Sigmoid colon (tissue), 7 donors: ENCODE results near the gene FCN2. TPM values are rescaled to one million over a fixed set of nuclear protein-coding genes. Genes with fewer than 3 reads are reported as not detected.

Source experiments
- DNase-seq: peaks from one replicate; pipeline ENCODE4 v3.0.0-alpha.2; 2019
- H3K27ac ChIP-seq, 4 donors: fragments of 200-600 bp; sonication (generic); one replicate each; pipeline ENCODE4 v1.5.1; 2016 to 2019; ENCODE audit warnings: mild to moderate bottlenecking in 1 of 4
- H3K27me3 ChIP-seq, 3 donors: fragments of 200-600 bp; sonication (generic); one replicate each; pipeline ENCODE4 v1.5.1; 2019; ENCODE audit warnings: mild to moderate bottlenecking in 1 of 3
- H3K36me3 ChIP-seq, 4 donors: fragments of 200-600 bp; sonication (generic); one replicate each; pipeline ENCODE4 v1.5.1; 2016 to 2019
- H3K4me1 ChIP-seq, 4 donors: fragments of 200-600 bp; sonication (generic); one replicate each; pipeline ENCODE4 v1.5.1; 2017 to 2019
- H3K4me3 ChIP-seq, 4 donors: fragments of 200-600 bp; sonication (generic); one replicate each; pipeline ENCODE4 v1.5.1; 2017 to 2019; ENCODE audit warnings: mild to moderate bottlenecking in 2 of 4, moderate library complexity in 1 of 4
- H3K9me3 ChIP-seq, 4 donors: fragments of 200-600 bp in 3 of 4; sonication (generic) in 3 of 4; one replicate each; pipeline versions ENCODE4 v1.5.1 to v1.6.1; 2013 to 2019
- EP300 ChIP-seq, 4 donors: sonication (generic); formaldehyde crosslinking; IDR thresholded peaks; one replicate each; pipeline ENCODE4 v1.6.1; 2017; ENCODE audit warnings: antibody characterized with exemption in 4 of 4
- POLR2A ChIP-seq, 2 donors: fragments of 450-650 bp; IDR thresholded peaks; one replicate each; pipeline ENCODE4 v1.6.1; 2016; ENCODE audit warnings: antibody characterized with exemption in 2 of 2, mild to moderate bottlenecking in 2 of 2, moderate library complexity in 2 of 2
- POLR2AphosphoS5 ChIP-seq, 4 donors: sonication (generic); formaldehyde crosslinking; IDR thresholded peaks; one replicate each; pipeline ENCODE4 v1.6.1; 2017; ENCODE audit warnings: antibody characterized with exemption in 4 of 4
- WGBS, 2 donors: extraction: QIAGEN DNeasy Blood & Tissue Kit; methylation state at CpG; one replicate each; pipeline ENCODE4 v1.1.7; 2013; 5-methylcytosine and 5-hydroxymethylcytosine counted together
- intact Hi-C: fragments of 100-400 bp; cut with DNase I; formaldehyde crosslinking; loops from one replicate; pipeline ENCODE4 v1.15.1; 2023
- polyA plus RNA-seq, 3 donors: library from polyadenylated mRNA; stranded (reverse); fragments of 200-250 nt; gene quantifications; one replicate each; pipeline ENCODE4 v1.2.3, GENCODE V29; 2013
- total RNA-seq, 4 donors: library from RNA; depleted of rRNA; stranded (reverse); fragments of >200 nt; gene quantifications; one replicate each; pipeline ENCODE4 v1.1.0, GENCODE V29; 2016
- TF ChIP-seq, protein P1 (sequence below), 4 experiments: fragments of 450-650 bp in 3 of 4; fragments of 200-600 bp in 1 of 4; IDR thresholded peaks; one replicate each; pipeline ENCODE4 v1.5.1; 2016 to 2019; ENCODE audit warnings: antibody characterized with exemption in 4 of 4, mild to moderate bottlenecking in 3 of 4, moderate library complexity in 2 of 4
- donor health status: healthy with polysubstance abuse.
- donor health status: Bipolar disorder and iron deficiency.
- donor health status: healthy.

Gene FCN2
- total and polyA plus RNA-seq, 7 donors: 0.12 TPM; not detected in 6

DNA sequence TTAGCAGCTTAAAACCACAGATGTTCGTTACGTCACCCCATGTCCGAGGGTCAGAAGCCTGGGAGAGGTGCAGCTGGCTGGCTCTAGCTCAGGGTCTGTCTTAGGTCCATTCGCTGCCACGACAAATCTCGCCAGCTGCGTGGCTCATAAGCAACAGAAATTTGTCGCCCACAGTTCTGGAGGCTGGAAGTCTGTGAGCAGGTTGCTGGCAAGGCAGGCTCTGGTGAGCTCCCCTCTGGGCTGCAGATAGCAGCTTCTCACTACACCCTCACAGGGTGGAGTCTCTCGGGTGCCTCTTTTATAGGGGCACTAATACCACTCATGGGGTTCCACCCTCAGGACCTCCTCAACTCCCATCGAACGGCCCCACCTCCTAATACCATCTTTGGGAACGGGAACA is 40.1 kb upstream of the FCN2 start:
- Histone ChIP-seq H3K27ac (no peak overlapping the region), H3K36me3 (peaks cover 15 to 98% (median 48%) of the 10 kb centered on the region in 4 donors), H3K4me3 (no peak overlapping the region), H3K4me1 (no peaks in the 10 kb centered on the region), H3K27me3 (no peaks in the 10 kb centered on the region), H3K9me3 (no peaks in the 10 kb centered on the region)
- no peak for DNase-seq
- no peak for TF ChIP-seq POLR2A (IDR thresholded peaks at IDR 0.05)
- TF ChIP-seq EP300 (IDR thresholded peaks at IDR 0.05): no peak
- no peak for TF ChIP-seq POLR2AphosphoS5 (IDR thresholded peaks at IDR 0.05)
- TF ChIP-seq, protein P1, sequence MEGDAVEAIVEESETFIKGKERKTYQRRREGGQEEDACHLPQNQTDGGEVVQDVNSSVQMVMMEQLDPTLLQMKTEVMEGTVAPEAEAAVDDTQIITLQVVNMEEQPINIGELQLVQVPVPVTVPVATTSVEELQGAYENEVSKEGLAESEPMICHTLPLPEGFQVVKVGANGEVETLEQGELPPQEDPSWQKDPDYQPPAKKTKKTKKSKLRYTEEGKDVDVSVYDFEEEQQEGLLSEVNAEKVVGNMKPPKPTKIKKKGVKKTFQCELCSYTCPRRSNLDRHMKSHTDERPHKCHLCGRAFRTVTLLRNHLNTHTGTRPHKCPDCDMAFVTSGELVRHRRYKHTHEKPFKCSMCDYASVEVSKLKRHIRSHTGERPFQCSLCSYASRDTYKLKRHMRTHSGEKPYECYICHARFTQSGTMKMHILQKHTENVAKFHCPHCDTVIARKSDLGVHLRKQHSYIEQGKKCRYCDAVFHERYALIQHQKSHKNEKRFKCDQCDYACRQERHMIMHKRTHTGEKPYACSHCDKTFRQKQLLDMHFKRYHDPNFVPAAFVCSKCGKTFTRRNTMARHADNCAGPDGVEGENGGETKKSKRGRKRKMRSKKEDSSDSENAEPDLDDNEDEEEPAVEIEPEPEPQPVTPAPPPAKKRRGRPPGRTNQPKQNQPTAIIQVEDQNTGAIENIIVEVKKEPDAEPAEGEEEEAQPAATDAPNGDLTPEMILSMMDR (IDR thresholded peaks at IDR 0.05): no peak
- intact Hi-C loops: no loop called here
- 71 to 85% methylated on average over 12 of the region's 12 CpGs for WGBS, 2 donors

DNA sequence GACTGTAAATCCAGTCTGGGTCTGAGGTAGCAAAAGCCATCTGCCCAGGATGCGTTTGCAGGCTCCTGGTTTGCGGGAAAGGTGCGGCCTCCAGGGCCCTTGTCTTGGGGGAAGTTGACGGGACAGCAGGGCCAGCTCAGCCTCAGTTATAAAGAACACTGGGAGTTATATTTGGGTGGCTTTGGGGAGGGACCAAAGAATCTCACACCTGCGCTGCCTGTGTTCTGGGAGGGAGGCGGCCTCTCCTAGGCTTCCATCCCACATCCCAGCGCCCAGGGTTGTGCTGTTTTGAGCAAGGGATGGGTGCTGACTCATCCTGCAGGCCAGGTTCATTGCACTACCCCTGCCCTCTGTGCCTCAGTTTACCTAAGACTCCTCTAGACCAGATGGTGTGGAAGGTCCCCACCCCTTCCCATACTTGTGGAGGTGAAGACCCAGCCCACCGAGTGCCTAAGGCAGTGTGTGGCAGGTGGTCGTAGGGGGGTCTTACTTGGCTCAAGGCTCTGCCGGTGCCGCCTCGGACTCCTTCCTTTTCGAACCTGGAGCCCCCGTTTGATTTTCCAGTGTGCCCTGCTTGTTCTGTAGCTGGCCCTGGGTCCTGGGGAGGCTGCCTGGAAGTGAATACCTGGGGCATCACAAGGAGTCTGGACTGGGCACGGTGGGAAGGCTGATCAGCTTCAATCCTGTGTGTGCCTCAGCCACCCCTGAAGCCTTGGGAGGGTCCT is 39.3 kb upstream of the FCN2 start:
- no peak for DNase-seq
- intact Hi-C loops: no loop called here
- TF ChIP-seq POLR2AphosphoS5 (IDR thresholded peaks at IDR 0.05): no peak
- no peak for TF ChIP-seq EP300 (IDR thresholded peaks at IDR 0.05)
- TF ChIP-seq, protein P1 (IDR thresholded peaks at IDR 0.05): no peak
- TF ChIP-seq POLR2A (IDR thresholded peaks at IDR 0.05): no peak
- peaks cover 15 to 93% (median 44%) of the 10 kb centered on the region in 4 donors for H3K36me3 ChIP-seq
- no peaks in the 10 kb centered on the region for H3K4me1 ChIP-seq
- no peak overlapping the region for H3K27ac ChIP-seq
- 76 to 90% methylated on average over 15 of the region's 15 CpGs for WGBS, 2 donors
- no peaks in the 10 kb centered on the region for H3K9me3 ChIP-seq
- H3K27me3 ChIP-seq: no peaks in the 10 kb centered on the region
- H3K4me3 ChIP-seq: no peak overlapping the region

DNA sequence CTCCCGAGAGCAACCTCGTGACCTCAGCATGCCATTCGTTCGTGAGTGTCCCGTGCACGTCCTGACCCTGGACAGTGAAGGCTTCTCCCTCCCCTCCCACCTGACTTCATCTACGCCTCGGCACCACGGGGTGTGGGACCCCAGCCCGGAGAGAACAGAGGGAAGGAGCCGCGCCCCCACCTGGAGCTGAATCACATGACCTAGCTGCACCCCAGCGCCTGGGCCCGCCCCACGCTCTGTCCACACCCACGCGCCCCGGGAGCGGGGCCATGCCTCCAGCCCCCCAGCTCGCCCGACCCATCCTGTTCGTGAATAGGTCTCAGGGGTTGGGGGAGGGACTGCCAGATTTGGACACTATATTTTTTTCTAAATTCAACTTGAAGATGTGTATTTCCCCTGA is 38.3 kb upstream of the FCN2 start:
- peak; percentile 53 for DNase-seq
- no peak overlapping the region for H3K27ac ChIP-seq
- H3K4me3 ChIP-seq: no peak overlapping the region
- TF ChIP-seq EP300 (IDR thresholded peaks at IDR 0.05) (no peak), POLR2A (IDR thresholded peaks at IDR 0.05) (no peak)
- TF ChIP-seq, protein P1 (IDR thresholded peaks at IDR 0.05): no peak
- H3K4me1 ChIP-seq: no peaks in the 10 kb centered on the region
- intact Hi-C loops: no loop called here
- H3K9me3 ChIP-seq: no peaks in the 10 kb centered on the region
- WGBS, 2 donors: 64 to 85% methylated on average over 22 of the region's 22 CpGs
- H3K27me3 ChIP-seq: no peaks in the 10 kb centered on the region
- H3K36me3 ChIP-seq: peaks cover 8 to 84% (median 38%) of the 10 kb centered on the region in 4 donors

DNA sequence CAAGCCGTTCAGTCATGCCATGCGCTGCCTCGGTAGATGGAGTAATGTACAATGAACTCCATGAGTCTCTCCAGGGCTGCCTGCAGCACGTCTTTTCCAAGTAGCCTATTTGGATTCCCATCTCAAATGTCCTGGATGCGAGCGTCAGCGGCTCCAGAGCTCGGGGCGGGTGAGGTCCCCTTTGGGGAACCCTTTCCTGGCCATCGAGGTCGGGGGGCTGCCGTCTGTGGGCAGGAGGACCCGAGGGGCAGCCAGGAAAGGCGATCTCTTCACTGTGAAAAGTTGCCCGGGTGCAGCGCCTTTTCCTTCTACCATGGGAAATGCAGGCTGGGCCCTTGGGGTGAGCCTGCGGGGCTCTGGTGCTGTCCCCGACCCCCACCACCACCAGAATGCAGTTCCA is 36.9 kb upstream of the FCN2 start:
- H3K4me3 ChIP-seq: no peak overlapping the region
- WGBS, 2 donors: 71 to 86% methylated on average over 18 of the region's 18 CpGs
- H3K9me3 ChIP-seq: no peaks in the 10 kb centered on the region
- H3K36me3 ChIP-seq: peaks cover 8 to 69% (median 25%) of the 10 kb centered on the region in 4 donors
- intact Hi-C loops: no loop called here
- no peaks in the 10 kb centered on the region for H3K27me3 ChIP-seq
- peak; percentile 34 for DNase-seq
- H3K27ac ChIP-seq: no peak overlapping the region
- H3K4me1 ChIP-seq: no peaks in the 10 kb centered on the region
- TF ChIP-seq EP300 (IDR thresholded peaks at IDR 0.05) (no peak), POLR2A (IDR thresholded peaks at IDR 0.05) (no peak), POLR2AphosphoS5 (IDR thresholded peaks at IDR 0.05) (no peak)
- TF ChIP-seq, protein P1 (IDR thresholded peaks at IDR 0.05): no peak

DNA sequence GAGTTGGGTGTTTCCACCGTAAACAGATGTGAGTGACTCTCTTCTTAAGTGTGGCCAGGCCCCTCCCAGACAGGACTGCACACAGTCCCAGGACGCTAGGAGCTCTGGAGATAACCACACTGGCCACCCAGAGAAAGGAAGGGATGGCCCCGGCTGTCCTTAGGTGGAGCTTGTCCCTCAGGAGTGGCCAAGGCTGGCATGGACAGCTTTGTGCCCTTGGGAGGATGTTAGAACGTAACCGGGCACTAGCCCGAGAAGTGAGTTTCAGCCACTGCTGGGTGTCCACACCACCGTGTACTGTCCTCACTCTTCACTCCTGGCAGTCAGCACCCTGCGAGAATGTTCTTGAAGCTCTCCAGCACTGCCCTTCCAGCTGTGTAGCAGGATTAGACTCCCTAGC is 35.8 kb upstream of the FCN2 start:
- peak; percentile 51 for DNase-seq
- intact Hi-C loops: no loop called here
- Histone ChIP-seq H3K4me3 (no peak overlapping the region), H3K27ac (no peak overlapping the region), H3K4me1 (no peaks in the 10 kb centered on the region), H3K9me3 (no peaks in the 10 kb centered on the region), H3K27me3 (no peaks in the 10 kb centered on the region), H3K36me3 (peaks cover 8 to 59% (median 24%) of the 10 kb centered on the region in 4 donors)
- TF ChIP-seq EP300 (IDR thresholded peaks at IDR 0.05) (no peak), POLR2A (IDR thresholded peaks at IDR 0.05) (no peak), POLR2AphosphoS5 (IDR thresholded peaks at IDR 0.05) (no peak)
- TF ChIP-seq, protein P1 (IDR thresholded peaks at IDR 0.05): no peak
- WGBS, 2 donors: 73 to 81% methylated on average over 8 of the region's 8 CpGs
